H1 (cell line): ENCODE measurements around the gene C20orf202. TPM values are rescaled to one million over a fixed set of nuclear protein-coding genes. Genes with fewer than 3 reads are reported as not detected.

Experiments used
- CTCF ChIA-PET: fragments of 300-600 bp; sonication (Branson Sonifier 250); formaldehyde crosslinking; loops from one replicate; lab custom pipeline; 2021; ENCODE audit not compliant: partially characterized antibody; lab: Charles Lee
- POLR2A ChIA-PET: fragments of 300-600 bp; sonication (Branson Sonifier 250); formaldehyde crosslinking; loops from one replicate; lab custom pipeline; 2021; ENCODE audit warnings: inconsistent platforms; ENCODE audit not compliant: partially characterized antibody; lab: Charles Lee
- DNase-seq, 2 experiments: peaks; one replicate each; pipeline versions ENCODE4 v3.0.0 to v3.0.0-alpha.2; 2010 to 2022; ENCODE audit warnings: low spot score in 2 of 2, low read depth in 1 of 2, mixed read lengths in 1 of 2
- FAIRE-seq: peaks from 2 replicates; lab custom pipeline; 2011; peaks lifted over from hg19 to GRCh38; lab: Jason Lieb, UNC
- H2AFZ ChIP-seq: 2 replicates; pipeline ENCODE4 v1.8.1; 2012; ENCODE audit warnings: low read length, inconsistent platforms
- H2AK5ac ChIP-seq: 2 replicates; pipeline ENCODE4 v1.6.1; 2013; ENCODE audit warnings: low read depth, low read length
- H2BK120ac ChIP-seq: replicated peaks from 2 replicates; pipeline ENCODE3; 2013; ENCODE audit warnings: low read depth, low read length, inconsistent platforms
- H2BK12ac ChIP-seq: 2 replicates; pipeline ENCODE4 v1.6.1; 2013; ENCODE audit warnings: low read depth, low read length
- H2BK15ac ChIP-seq: 2 replicates; pipeline ENCODE4 v1.6.1; 2013; ENCODE audit warnings: low read length
- H2BK20ac ChIP-seq: 2 replicates; pipeline ENCODE4 v1.6.1; 2013; ENCODE audit warnings: low read length
- H2BK5ac ChIP-seq: 2 replicates; pipeline ENCODE4 v1.6.1; 2013; ENCODE audit warnings: low read depth, low read length
- H3K14ac ChIP-seq: 2 replicates; pipeline ENCODE4 v1.6.1; 2013; ENCODE audit warnings: inconsistent platforms; ENCODE audit not compliant: insufficient read length
- H3K18ac ChIP-seq: 2 replicates; pipeline ENCODE4 v1.6.1; 2013; ENCODE audit warnings: low read length; ENCODE audit errors: extremely low read depth
- H3K23ac ChIP-seq: 2 replicates; pipeline ENCODE4 v1.6.1; 2013; ENCODE audit warnings: inconsistent platforms; ENCODE audit not compliant: insufficient read length
- H3K23me2 ChIP-seq: 2 replicates; pipeline ENCODE4 v1.6.1; 2013; ENCODE audit warnings: low read depth, low read length
- H3K27ac ChIP-seq: 2 replicates; pipeline ENCODE4 v1.6.1; 2011; ENCODE audit warnings: low read depth, low read length, inconsistent platforms
- H3K27me3 ChIP-seq, 4 experiments: replicated peaks in 1 of 4; 1 replicate in 1 of 4; 2 replicates in 3 of 4; pipeline versions ENCODE4 v1.6.1 to v1.8.1; 2011 to 2013; ENCODE audit warnings: low read length in 3 of 4, mild to moderate bottlenecking in 3 of 4, inconsistent platforms in 2 of 4, mixed read lengths in 2 of 4, moderate library complexity in 1 of 4; ENCODE audit not compliant: control insufficient read depth in 3 of 4, insufficient read depth in 3 of 4; ENCODE audit errors: extremely low read depth in 1 of 4
- H3K36me3 ChIP-seq, 4 experiments: 2 replicates each; pipeline versions ENCODE4 v1.6.1 to v1.8.1; 2011 to 2013; ENCODE audit warnings: mild to moderate bottlenecking in 4 of 4, low read length in 3 of 4, moderate library complexity in 2 of 4, control low read depth in 1 of 4, inconsistent platforms in 1 of 4; ENCODE audit not compliant: insufficient read depth in 4 of 4, control insufficient read depth in 2 of 4
- H3K4ac ChIP-seq: replicated peaks from 2 replicates; pipeline ENCODE3; 2013; ENCODE audit warnings: low read length, low read depth, mixed read lengths, inconsistent platforms; ENCODE audit not compliant: insufficient read length
- H3K4me1 ChIP-seq, 4 experiments: replicated peaks in 1 of 4; 1 replicate in 1 of 4; 2 replicates in 3 of 4; pipeline versions ENCODE4 v1.6.1 to v1.8.1; 2011 to 2013; ENCODE audit warnings: low read length in 3 of 4, inconsistent platforms in 2 of 4, mixed read lengths in 1 of 4; ENCODE audit not compliant: insufficient read depth in 4 of 4, control insufficient read depth in 3 of 4
- H3K4me2 ChIP-seq, 2 experiments: 2 replicates each; pipeline versions ENCODE4 v1.6.1 to v1.8.1; 2011 to 2013; ENCODE audit warnings: low read depth in 2 of 2, low read length in 2 of 2, control low read depth in 1 of 2, inconsistent platforms in 1 of 2, mild to moderate bottlenecking in 1 of 2; ENCODE audit not compliant: insufficient read depth in 1 of 2
- H3K4me3 ChIP-seq, 4 experiments: fragments of 200-600, 300-600 bp in 1 of 4; sonication (generic), shearing (Covaris generic), sonication (Bioruptor Twin) in 1 of 4; 2 replicates each; pipeline versions ENCODE4 v1.5.1 to v1.8.1; 2011 to 2016; ENCODE audit warnings: low read length in 4 of 4, low read depth in 3 of 4, control low read depth in 2 of 4, inconsistent platforms in 2 of 4, mild to moderate bottlenecking in 2 of 4, mixed read lengths in 1 of 4, moderate library complexity in 1 of 4; ENCODE audit not compliant: insufficient read depth in 2 of 4; ENCODE audit errors: extremely low read depth in 1 of 4
- H3K56ac ChIP-seq: replicated peaks from 2 replicates; pipeline ENCODE3; 2013; ENCODE audit warnings: low read depth, mild to moderate bottlenecking, mixed read lengths, low read length, inconsistent platforms; ENCODE audit not compliant: insufficient read length
- H3K79me1 ChIP-seq: 2 replicates; pipeline ENCODE4 v1.6.1; 2013; ENCODE audit warnings: low read depth, low read length, control low read depth
- H3K79me2 ChIP-seq, 2 experiments: 2 replicates each; pipeline versions ENCODE4 v1.6.1 to v1.8.1; 2012 to 2013; ENCODE audit warnings: low read length in 2 of 2, mild to moderate bottlenecking in 2 of 2, inconsistent platforms in 1 of 2; ENCODE audit not compliant: insufficient read depth in 2 of 2, control insufficient read depth in 1 of 2
- H3K9ac ChIP-seq, 4 experiments: replicated peaks in 1 of 4; 1 replicate in 1 of 4; 2 replicates in 3 of 4; pipeline versions ENCODE4 v1.6.1 to v1.8.1; 2011 to 2013; ENCODE audit warnings: low read depth in 3 of 4, low read length in 3 of 4, control low read depth in 2 of 4, mild to moderate bottlenecking in 2 of 4, moderate library complexity in 2 of 4, inconsistent platforms in 1 of 4; ENCODE audit errors: extremely low read depth in 1 of 4
- H3K9me3 ChIP-seq, 2 experiments: 2 replicates each; pipeline versions ENCODE4 v1.6.1 to v1.8.1; 2012 to 2013; ENCODE audit warnings: mild to moderate bottlenecking in 2 of 2, moderate library complexity in 2 of 2, control low read depth in 1 of 2, inconsistent platforms in 1 of 2, low read depth in 1 of 2, low read length in 1 of 2, mixed read lengths in 1 of 2; ENCODE audit not compliant: insufficient read depth in 2 of 2
- H4K20me1 ChIP-seq, 2 experiments: replicated peaks in 1 of 2; 2 replicates each; pipeline versions ENCODE3 to v1.8.1; 2011 to 2013; ENCODE audit warnings: inconsistent platforms in 2 of 2, low read length in 2 of 2, mild to moderate bottlenecking in 1 of 2; ENCODE audit not compliant: insufficient read depth in 2 of 2, control insufficient read depth in 1 of 2
- H4K5ac ChIP-seq: 2 replicates; pipeline ENCODE4 v1.6.1; 2013; ENCODE audit warnings: low read length, low read depth, mixed read lengths, inconsistent platforms; ENCODE audit not compliant: insufficient read length
- H4K8ac ChIP-seq: 2 replicates; pipeline ENCODE4 v1.8.0; 2013; ENCODE audit warnings: mild to moderate bottlenecking, moderate library complexity, low read length, inconsistent platforms; ENCODE audit not compliant: insufficient read depth; ENCODE audit errors: extremely low read depth
- H4K91ac ChIP-seq: replicated peaks from 2 replicates; pipeline ENCODE3; 2013; ENCODE audit warnings: low read length, mixed read lengths, inconsistent platforms; ENCODE audit not compliant: insufficient read length
- BACH1 ChIP-seq: IDR thresholded peaks from 2 replicates; pipeline ENCODE4 v1.6.1; 2012; ENCODE audit warnings: low read length, improper control_type of control experiment
- BRCA1 ChIP-seq: IDR thresholded peaks from 2 replicates; pipeline ENCODE4 v1.6.1; 2012; ENCODE audit warnings: low read depth, low read length, improper control_type of control experiment
- CEBPB ChIP-seq: IDR thresholded peaks from 2 replicates; pipeline ENCODE4 v1.6.1; 2012; ENCODE audit warnings: low read depth, low read length
- CHD2 ChIP-seq: IDR thresholded peaks from 2 replicates; pipeline ENCODE4 v1.6.1; 2012; ENCODE audit warnings: low read length, improper control_type of control experiment
- EGR1 ChIP-seq: IDR thresholded peaks from 2 replicates; pipeline ENCODE4 v1.6.1; 2011; ENCODE audit warnings: low read depth, low read length, borderline replicate concordance
- KDM4A ChIP-seq: IDR thresholded peaks from one replicate; pipeline ENCODE4 v1.7.1; 2012; ENCODE audit warnings: low read depth, mild to moderate bottlenecking, moderate library complexity, low read length, inconsistent platforms; ENCODE audit not compliant: severe bottlenecking
- POLR2A ChIP-seq, 2 experiments: IDR thresholded peaks; 1 replicate in 1 of 2; 2 replicates in 1 of 2; pipeline ENCODE4 v1.6.1; 2011; ENCODE audit warnings: low read depth in 2 of 2, low read length in 2 of 2, mild to moderate bottlenecking in 2 of 2; ENCODE audit errors: control extremely low read depth in 1 of 2
- TAF1 ChIP-seq: IDR thresholded peaks from 2 replicates; pipeline ENCODE4 v1.6.1; 2011; ENCODE audit warnings: mild to moderate bottlenecking, low read depth, low read length
- WGBS, 2 experiments: shearing (Covaris generic) in 1 of 2; methylation state at CpG; one replicate each; pipeline versions ENCODE4 v1.1.6 to v1.1.7; 2013 to 2015; ENCODE audit warnings: low lambda C conversion rate in 2 of 2, mixed read lengths in 2 of 2, inconsistent platforms in 1 of 2, low coverage in 1 of 2, missing lambda C conversion rate in 1 of 2; ENCODE audit not compliant: insufficient replicate concordance in 2 of 2, insufficient coverage in 1 of 2, insufficient read length in 1 of 2; ENCODE audit errors: extremely low coverage in 1 of 2, missing lambda C conversion rate in 1 of 2; 5-methylcytosine and 5-hydroxymethylcytosine counted together
- polyA plus RNA-seq, 7 experiments: library from polyadenylated mRNA; depleted of rRNA in 3 of 7; stranded (reverse) in 5 of 7; unstranded in 2 of 7; fragments of >200 nt in 5 of 7; fragments of 200-250 nt in 2 of 7; gene quantifications; 1 replicate in 5 of 7; 2 replicates in 1 of 7; 4 replicates in 1 of 7; pipeline versions ENCODE4 v1.2.1 to v1.2.3, GENCODE V29; 2011 to 2013; ENCODE audit warnings: missing spikeins in 2 of 7, mixed read lengths in 2 of 7
- total RNA-seq: library from RNA; stranded (reverse); fragmentation: NEBNext Ultra II Directional; extraction: Animal tissue kit (Norgen Biotek cat#: 25700); gene quantifications from 2 replicates; pipeline ENCODE4 v1.2.1, GENCODE V29; 2021
- TF ChIP-seq, protein P1 (sequence below): IDR thresholded peaks from 2 replicates; pipeline ENCODE4 v1.6.1; 2012; ENCODE audit warnings: inconsistent platforms

C20orf202 gene
- total and polyA plus RNA-seq, 2 of the 8 experiments (the other 6 are each of a cell fraction or from before 2014, with no cell fraction given), result 0.12 TPM; not detected in 1

DNA sequence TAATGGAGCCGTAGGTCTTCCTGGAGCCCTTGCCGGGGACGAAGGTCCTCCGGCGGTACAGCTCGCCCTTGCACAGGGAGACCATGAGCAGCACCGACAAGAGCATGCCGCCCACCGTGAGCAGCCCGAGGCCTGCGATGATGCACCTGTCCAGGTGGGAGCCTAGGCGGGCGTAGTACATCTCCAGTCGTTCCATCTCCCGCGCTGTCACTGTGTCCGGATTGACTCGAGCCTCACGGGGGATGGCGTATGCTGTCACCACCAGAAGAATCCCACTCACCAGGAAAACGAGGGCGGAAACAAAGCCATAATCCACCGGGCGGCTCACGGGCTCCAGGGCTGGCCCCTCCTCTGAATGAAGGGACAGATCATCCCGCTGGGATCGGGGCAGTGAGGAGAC is 22.3 kb upstream of the C20orf202 start:
- Histone ChIP-seq H3K4me3 (no peak overlapping the region), H4K91ac (no peak overlapping the region), H3K23ac (no peak overlapping the region), H2BK15ac (no peak overlapping the region), H2BK5ac (no peak overlapping the region), H3K36me3 (no peaks in the 10 kb centered on the region), H2AK5ac (no peak overlapping the region), H2AFZ (no peak overlapping the region), H3K9ac (no peak overlapping the region), H3K79me1 (no peaks in the 10 kb centered on the region), H2BK20ac (no peak overlapping the region), H3K14ac (no peak overlapping the region), H3K27me3 (peaks cover 8 to 30% (median 20%) of the 10 kb centered on the region in 4 experiments), H4K20me1 (peaks cover 0 to 12% of the 10 kb centered on the region in 2 experiments), H3K9me3 (no peaks in the 10 kb centered on the region), H3K18ac (no peak overlapping the region), H3K56ac (no peak overlapping the region), H2BK12ac (no peak overlapping the region), H4K5ac (no peak overlapping the region)
- CTCF ChIA-PET, result interaction anchor here (0.6 to 8.7 kb wide), 4 partner anchors 15 to 570 kb away, joined by 3 to 101 read pairs (median 3); partner anchors contain the start of gene C20orf202
- no peak for FAIRE-seq
- 92% methylated on average over 27 of the region's 27 CpGs; no CpG with 5 or more reads in 1 of the 2 experiments for WGBS, 2 experiments
- TF ChIP-seq, protein P1, sequence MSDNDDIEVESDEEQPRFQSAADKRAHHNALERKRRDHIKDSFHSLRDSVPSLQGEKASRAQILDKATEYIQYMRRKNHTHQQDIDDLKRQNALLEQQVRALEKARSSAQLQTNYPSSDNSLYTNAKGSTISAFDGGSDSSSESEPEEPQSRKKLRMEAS, result no peak
- TF ChIP-seq BACH1 (no peak), CEBPB (no peak), TAF1 (no peak), KDM4A (no peak), EGR1 (no peak), POLR2A (IDR thresholded peaks at IDR 0.05; ENCODE audit: control extremely low read depth in 1 of 2, low read depth in 2 of 2, low read length in 2 of 2) (no peak), BRCA1 (no peak), CHD2 (no peak)
- TF ChIP-seq, all 59 proteins: peak for 0
- POLR2A ChIA-PET, result interaction anchor here (1.3 to 2.3 kb wide), 2 partner anchors 10 to 11 kb away, joined by 8 to 9 read pairs; no protein-coding TSS in a partner anchor
- H3K4me2 ChIP-seq, result no peak overlapping the region
- no peaks in the 10 kb centered on the region for H3K79me2 ChIP-seq
- no peak overlapping the region for H2BK120ac ChIP-seq
- H3K4ac ChIP-seq, result no peak overlapping the region
- no peak for DNase-seq
- no peak overlapping the region for H3K27ac ChIP-seq
- H3K4me1 ChIP-seq, result peaks cover 0 to 7% (median 4%) of the 10 kb centered on the region in 4 experiments; a peak in 4 of 7 replicates
- peaks cover 6% of the 10 kb centered on the region; the same call in 1 of the 2 replicates for H3K23me2 ChIP-seq
- H4K8ac ChIP-seq, result no peak overlapping the region
